LNCaP clone FGC (cell line): Measurements from ENCODE around the gene ERBB4.

Experiments used
- DNase-seq: peaks from one replicate; pipeline ENCODE4 v3.0.0-alpha.2; 2011; ENCODE audit warnings: low read depth
- H3K4me3 ChIP-seq: 2 replicates; pipeline ENCODE4 v1.5.1; 2011; ENCODE audit warnings: mild to moderate bottlenecking, low read depth, low read length, control low read depth
- CTCF ChIP-seq: IDR thresholded peaks from 2 replicates; pipeline ENCODE4 v1.5.1; 2012; ENCODE audit warnings: mild to moderate bottlenecking; ENCODE audit not compliant: control insufficient read depth, insufficient read depth; ENCODE audit errors: extremely low read depth

ERBB4 gene

GRCh38 chr2:211845338-211846035 is 693.1 kb downstream of the ERBB4 start:
- DNase-seq, result no peak
- H3K4me3 ChIP-seq, result no peak overlapping the region
- no peak for TF ChIP-seq CTCF

GRCh38 chr2:211837706-211838105 is 700.9 kb downstream of the ERBB4 start:
- H3K4me3 ChIP-seq, result no peak overlapping the region
- no peak for DNase-seq
- TF ChIP-seq CTCF, result no peak

DNA sequence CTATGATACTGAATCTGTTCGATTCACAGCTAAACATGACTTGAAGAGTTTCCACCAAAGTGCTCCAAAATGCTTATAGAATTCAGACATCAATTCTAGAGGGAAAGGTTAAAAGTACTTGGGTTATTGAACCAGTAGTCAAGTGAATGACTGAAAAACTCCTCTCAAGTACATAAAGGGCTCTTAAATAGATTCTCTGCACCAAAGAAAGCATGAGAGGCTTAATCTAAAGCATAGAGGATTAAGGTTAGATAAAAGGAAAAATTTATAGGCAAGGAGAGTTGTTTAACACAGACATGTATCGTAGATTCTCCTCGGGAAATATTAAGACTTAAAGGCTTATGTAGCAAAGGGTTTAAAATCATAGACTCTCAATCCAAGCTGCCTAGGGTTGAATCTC is 701.4 kb downstream of the ERBB4 start:
- no peak for TF ChIP-seq CTCF
- no peak overlapping the region for H3K4me3 ChIP-seq
- DNase-seq, result no peak

DNA sequence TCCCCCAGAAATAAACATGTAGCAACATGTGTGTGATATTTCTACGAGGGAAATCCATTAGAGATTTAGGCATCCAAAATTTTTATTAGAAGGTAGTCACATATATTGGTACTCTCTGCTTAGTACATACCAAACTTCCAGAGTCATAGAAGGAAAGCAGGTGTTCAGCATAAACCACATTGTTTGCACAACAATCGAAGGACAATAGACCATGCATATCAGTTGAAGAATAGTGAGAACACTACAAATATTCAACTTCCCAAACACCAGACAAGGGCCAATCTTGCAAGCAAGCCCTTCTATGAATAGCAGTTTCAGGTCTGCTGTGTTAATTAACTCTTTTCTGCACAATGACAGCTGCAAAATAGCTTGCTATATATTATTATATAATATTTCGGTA is 702.2 kb downstream of the ERBB4 start:
- no peak for DNase-seq
- no peak for TF ChIP-seq CTCF
- no peak overlapping the region for H3K4me3 ChIP-seq

DNA sequence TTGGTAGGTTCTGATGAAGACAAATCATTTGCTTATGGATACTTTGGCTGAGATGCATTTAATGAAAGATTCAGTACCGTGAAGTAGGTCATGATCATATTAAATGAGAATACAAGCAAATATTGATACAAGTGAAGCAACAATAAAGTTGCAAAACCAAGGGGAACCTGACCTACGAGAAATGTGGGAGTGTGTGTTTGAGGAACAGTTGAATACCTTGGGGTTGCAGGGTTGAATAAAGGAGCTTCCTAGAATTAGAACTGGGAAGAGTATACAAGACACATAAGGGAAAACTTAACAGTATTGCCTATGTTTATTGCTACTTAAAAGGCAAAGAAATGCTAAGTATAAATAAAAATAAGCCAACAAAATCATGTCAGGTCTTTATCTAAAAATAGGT is 702.9 kb downstream of the ERBB4 start:
- no peak for DNase-seq
- no peak for TF ChIP-seq CTCF
- no peak overlapping the region for H3K4me3 ChIP-seq

- no peak for TF ChIP-seq CTCF
- no peak for DNase-seq
- H3K4me3 ChIP-seq, result no peak overlapping the region
Observed at GRCh38 chr2:211833582-211834279, 704.9 kb downstream of the ERBB4 start.
